ENCODE data around the gene HNRNPM. TPM values are rescaled to one million over a fixed set of nuclear protein-coding genes. Genes with fewer than 3 reads are reported as not detected.
"Not testable (repeated sequence)": the region's sequence is repeated elsewhere in the genome, so short reads cannot be mapped to it uniquely, and the experiment has no call there.

Gene HNRNPM
- total RNA-seq, 1 donor from 2014 or later: 317 TPM

DNA sequence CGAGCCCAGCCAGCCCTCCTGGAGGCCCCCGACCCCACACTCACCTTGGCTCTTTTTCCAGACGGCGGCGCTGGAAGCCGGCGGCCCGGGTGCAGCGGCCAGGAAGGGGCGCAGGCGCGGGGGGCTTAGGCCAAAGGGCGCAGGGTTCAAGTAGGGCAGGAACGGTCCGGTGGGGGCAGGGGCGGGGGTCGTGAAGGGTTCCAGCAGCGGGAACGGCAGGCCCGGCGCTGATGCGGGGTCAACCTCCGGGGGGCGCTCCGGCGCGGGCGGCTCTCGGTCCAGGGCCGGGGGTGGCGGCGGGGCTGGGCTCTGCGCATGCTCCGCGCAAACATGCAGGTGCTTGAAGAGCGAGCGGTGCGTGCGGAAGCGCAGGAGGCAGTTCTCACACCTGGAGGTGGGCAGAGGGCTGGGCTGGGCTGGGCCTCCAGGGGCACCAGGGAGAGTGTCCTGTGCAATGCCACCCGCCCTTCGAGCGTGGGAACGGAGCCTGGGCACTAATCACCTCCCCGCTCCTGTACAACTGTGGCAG is 66.9 kb downstream of the HNRNPM start:
- Mint-ChIP-seq H3K4me1 (ENCODE audit: unreplicated experiment) (peaks cover 9% of the 10 kb centered on the region), H3K27me3 (no peaks in the 10 kb centered on the region), H3K36me3 (peaks cover 3% of the 10 kb centered on the region), H3K4me3 (no peak overlapping the region), H3K9me3 (no peaks in the 10 kb centered on the region), H3K27ac (no peak overlapping the region)
- DNase-seq (ENCODE audit: extremely low spot score, unreplicated experiment): no peak
- no peak for TF ChIP-seq CTCF (conservative IDR thresholded peaks at IDR 0.05)

DNA sequence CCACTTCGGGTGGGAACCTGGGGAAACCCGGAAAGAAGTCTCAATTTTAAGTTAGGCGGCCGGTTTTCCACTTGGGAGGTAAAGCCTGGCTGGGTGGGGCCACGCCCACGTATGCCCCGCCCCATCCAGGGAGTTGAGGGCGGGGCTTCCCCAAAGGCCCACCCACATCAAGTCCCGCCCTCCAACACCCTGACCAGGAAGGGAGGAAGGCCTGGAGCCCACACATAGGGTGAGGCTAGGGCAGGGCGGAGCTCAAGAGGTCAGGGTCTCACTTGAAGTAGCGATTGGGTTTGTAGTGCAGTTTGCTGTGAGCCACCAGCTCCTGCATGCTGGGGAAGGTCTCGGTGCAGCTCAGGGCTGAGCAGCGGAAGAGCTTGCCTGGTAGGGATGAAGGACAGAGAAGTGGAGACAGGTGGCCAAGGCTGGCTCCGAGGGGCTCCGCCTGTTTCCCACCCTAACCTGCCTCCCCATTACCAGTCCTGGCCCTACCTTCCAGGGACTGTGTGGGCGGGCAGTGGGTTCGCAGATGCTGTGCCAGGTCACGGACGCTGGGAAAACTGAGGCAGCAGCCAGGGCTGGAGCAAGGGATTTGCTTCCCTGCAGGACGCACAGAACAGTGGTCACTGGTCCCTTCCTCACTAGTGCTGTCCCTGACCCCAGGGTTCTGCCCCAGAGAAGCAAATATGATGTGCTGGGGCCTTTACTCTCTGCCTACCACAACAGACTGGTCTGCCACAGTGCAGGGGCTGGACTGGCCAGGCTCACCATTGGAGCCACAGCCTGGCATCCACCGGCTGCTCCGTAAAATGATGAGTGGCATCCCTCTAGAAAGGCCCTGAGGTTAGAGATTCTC is 67.6 kb downstream of the HNRNPM start:
- H3K27me3 Mint-ChIP-seq: peaks cover under 1% of the 10 kb centered on the region
- peak overlapping the region; percentile 79 for H3K4me3 Mint-ChIP-seq
- H3K36me3 Mint-ChIP-seq: peaks cover 3% of the 10 kb centered on the region
- H3K4me1 Mint-ChIP-seq (ENCODE audit: unreplicated experiment): peaks cover 9% of the 10 kb centered on the region
- DNase-seq (ENCODE audit: extremely low spot score, unreplicated experiment): no peak
- TF ChIP-seq CTCF (conservative IDR thresholded peaks at IDR 0.05): no peak
- peak overlapping the region; percentile 59 for H3K27ac Mint-ChIP-seq
- no peaks in the 10 kb centered on the region for H3K9me3 Mint-ChIP-seq

GRCh38 chr19:8513036-8513686 is 68.4 kb downstream of the HNRNPM start:
- Mint-ChIP-seq H3K27ac (peak overlapping the region; percentile 98), H3K4me1 (ENCODE audit: unreplicated experiment) (peaks cover 13% of the 10 kb centered on the region), H3K36me3 (peaks cover 3% of the 10 kb centered on the region), H3K27me3 (peaks cover 5% of the 10 kb centered on the region), H3K9me3 (no peaks in the 10 kb centered on the region), H3K4me3 (peak overlapping the region; percentile 94)
- no peak for TF ChIP-seq CTCF (conservative IDR thresholded peaks at IDR 0.05)
- no peak for DNase-seq (ENCODE audit: extremely low spot score, unreplicated experiment)

DNA sequence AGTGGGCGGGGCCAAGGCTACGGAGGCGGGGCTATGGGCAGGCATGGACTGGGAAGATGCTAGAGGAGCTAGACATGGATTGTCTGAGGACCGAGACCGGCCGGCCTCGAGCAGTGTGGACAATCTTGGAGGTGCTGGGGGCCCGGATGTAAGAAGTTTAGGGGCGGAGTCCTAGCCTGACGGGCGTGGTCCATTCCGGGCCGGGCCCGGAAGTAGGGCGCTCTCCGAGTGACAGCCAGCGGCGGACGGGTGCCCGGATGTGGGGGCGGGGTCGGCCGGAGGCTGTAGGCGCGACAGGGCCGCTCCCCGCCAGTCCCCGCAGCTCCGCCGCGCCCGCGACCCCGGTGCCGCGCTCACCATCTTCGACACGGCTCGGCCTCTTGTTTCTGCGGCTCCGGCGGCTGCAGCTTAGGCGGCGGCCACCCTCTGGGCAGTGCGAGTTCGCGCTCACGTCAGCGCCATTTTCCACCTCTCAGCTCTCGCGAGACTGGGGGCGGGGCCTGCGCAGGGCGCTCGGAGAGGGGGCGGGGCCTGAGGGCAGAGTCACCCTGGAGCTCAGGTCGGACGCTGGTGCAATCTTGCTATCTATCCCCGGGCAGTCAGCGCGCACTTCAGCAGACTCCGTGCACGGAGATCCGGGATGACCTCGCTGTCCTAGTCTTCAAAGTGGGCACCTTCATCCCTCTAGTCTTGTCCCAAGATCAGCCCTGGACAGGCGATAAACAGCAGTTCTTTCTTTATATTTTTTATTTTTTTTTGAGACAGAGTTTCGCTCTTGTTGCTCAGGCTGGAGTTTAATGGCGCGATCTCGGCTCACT is 69.1 kb downstream of the HNRNPM start, which contains the start of gene ZNF414:
ZNF414 (minus strand) TSS at position 481 of the 818 bp plus-strand sequence; CDS start at position 360, 121 bp downstream.
- peak within 1 kb of the TSS; percentile 98 for H3K27ac Mint-ChIP-seq
- no peaks in the 10 kb centered on the region for H3K9me3 Mint-ChIP-seq
- H3K4me1 Mint-ChIP-seq (ENCODE audit: unreplicated experiment): peaks cover 13% of the 10 kb centered on the region
- TF ChIP-seq CTCF (conservative IDR thresholded peaks at IDR 0.05): no peak
- peak; percentile 97 for DNase-seq (ENCODE audit: extremely low spot score, unreplicated experiment)
- H3K36me3 Mint-ChIP-seq: peaks cover 3% of the 10 kb centered on the region
- peak within 1 kb of the TSS; percentile 94 for H3K4me3 Mint-ChIP-seq
- peaks cover 5% of the 10 kb centered on the region for H3K27me3 Mint-ChIP-seq

- Mint-ChIP-seq H3K4me3 (peak overlapping the region; percentile 94), H3K4me1 (ENCODE audit: unreplicated experiment) (peaks cover 13% of the 10 kb centered on the region), H3K27ac (peak overlapping the region; percentile 98)
- H3K27me3 Mint-ChIP-seq; DNase-seq (ENCODE audit: extremely low spot score, unreplicated experiment); H3K9me3 Mint-ChIP-seq; H3K36me3 Mint-ChIP-seq: not testable (repeated sequence)
These were observed 69.8 kb downstream of the HNRNPM start for GRCh38 chr19:8514505-8515009.

All from type B pancreatic cell (in vitro differentiated cells).